Spleen (tissue), 11 donors: ENCODE results near the gene DDX51. TPM values are rescaled to one million over a fixed set of nuclear protein-coding genes. Genes with fewer than 3 reads are reported as not detected.
"Not testable (repeated sequence)": the region's sequence is repeated elsewhere in the genome, so short reads cannot be mapped to it uniquely, and the experiment has no call there.

ENCODE experiments used
- DNase-seq: peaks from one replicate; pipeline ENCODE4 v3.0.0-alpha.2; 2020
- H3K27ac ChIP-seq, 8 donors: fragments of 200-600 bp; sonication (generic) in 7 of 8; 1 replicate in 4 of 8; 2 replicates in 4 of 8; pipeline versions ENCODE4 v1.5.0 to v1.8.0; 2016 to 2021; ENCODE audit warnings: inconsistent platforms in 4 of 8, mild to moderate bottlenecking in 4 of 8, moderate library complexity in 1 of 8
- H3K27me3 ChIP-seq, 7 donors: fragments of 200-600 bp; sonication (generic) in 6 of 7; replicated peaks in 1 of 7; 1 replicate in 4 of 7; 2 replicates in 3 of 7; pipeline versions ENCODE4 v1.5.0 to v1.8.0; 2016 to 2021; ENCODE audit warnings: inconsistent platforms in 3 of 7, mild to moderate bottlenecking in 1 of 7
- H3K36me3 ChIP-seq, 6 donors: fragments of 200-600 bp; sonication (generic) in 5 of 6; 1 replicate in 4 of 6; 2 replicates in 2 of 6; pipeline versions ENCODE4 v1.5.0 to v1.8.0; 2016 to 2021; ENCODE audit warnings: inconsistent platforms in 2 of 6
- H3K4me1 ChIP-seq, 6 donors: fragments of 200-600 bp; sonication (generic) in 5 of 6; 1 replicate in 3 of 6; 2 replicates in 3 of 6; pipeline versions ENCODE4 v1.5.0 to v1.8.0; 2016 to 2021; ENCODE audit warnings: inconsistent platforms in 3 of 6
- H3K4me3 ChIP-seq, 8 donors: fragments of 200-600 bp; sonication (generic) in 7 of 8; 1 replicate in 4 of 8; 2 replicates in 4 of 8; pipeline versions ENCODE4 v1.5.0 to v1.8.0; 2016 to 2021; ENCODE audit warnings: inconsistent platforms in 4 of 8, mild to moderate bottlenecking in 4 of 8, moderate library complexity in 2 of 8
- H3K9me3 ChIP-seq, 8 donors: fragments of 200-600 bp; sonication (generic) in 7 of 8; 1 replicate in 4 of 8; 2 replicates in 4 of 8; pipeline versions ENCODE4 v1.5.0 to v1.8.0; 2016 to 2021; ENCODE audit warnings: inconsistent platforms in 4 of 8
- POLR2A ChIP-seq, 3 donors: fragments of 450-650 bp; IDR thresholded peaks; one replicate each; pipeline ENCODE4 v1.5.1; 2017; ENCODE audit warnings: antibody characterized with exemption in 3 of 3, mild to moderate bottlenecking in 1 of 3
- POLR2AphosphoS5 ChIP-seq, 3 donors: sonication (generic); formaldehyde crosslinking; IDR thresholded peaks; one replicate each; pipeline ENCODE4 v1.5.1; 2017; ENCODE audit warnings: antibody characterized with exemption in 3 of 3
- WGBS, 5 donors: extraction: QIAGEN DNeasy Blood & Tissue Kit in 3 of 5; methylation state at CpG; one replicate each; pipeline versions ENCODE4 v1.1.5 to v1.1.7; 2013 to 2018; 5-methylcytosine and 5-hydroxymethylcytosine counted together
- intact Hi-C: fragments of 100-400 bp; cut with DNase I; formaldehyde crosslinking; loops from one replicate; pipeline ENCODE4 v1.15.0; 2023; ENCODE audit warnings: low total_unique reads
- polyA plus RNA-seq, 3 donors: library from polyadenylated mRNA; stranded (reverse); fragments of 200-250 nt; gene quantifications; one replicate each; pipeline ENCODE4 v1.2.1, GENCODE V29; 2013
- total RNA-seq, 7 donors: library from RNA; depleted of rRNA in 3 of 7; stranded (reverse); fragments of >200 nt in 3 of 7; fragmentation: NEBNext Ultra II Directional in 4 of 7; extraction: Animal tissue kit (Norgen Biotek cat#: 25700) in 4 of 7; gene quantifications; one replicate each; pipeline versions ENCODE4 v1.1.0 to v1.2.1, GENCODE V29; 2016 to 2021
- TF ChIP-seq, protein P1 (sequence below), 11 experiments: fragments of 200-600 bp in 7 of 11; fragments of 450-650 bp in 4 of 11; sonication (generic) in 4 of 11; IDR thresholded peaks in 8 of 11; conservative IDR thresholded peaks in 3 of 11; 1 replicate in 7 of 11; 2 replicates in 4 of 11; pipeline versions ENCODE4 v1.4.0 to v1.8.0; 2016 to 2021; ENCODE audit warnings: antibody characterized with exemption in 11 of 11, inconsistent platforms in 4 of 11, mild to moderate bottlenecking in 1 of 11
- donor health status: healthy with polysubstance abuse.
- donor health status: DM: no; HTN: no; CAD: no; lungs with moderate emphysema.
- donor health status: DM: no; HTN: no; CAD: no.
- donor health status: Bipolar disorder and iron deficiency.
- donor health status: healthy.
- donor health status: DM: no; HTN: no; CAD: no.
- donor health status: DM: yes; HTN: yes; CAD: no.

DDX51 gene
- total and polyA plus RNA-seq, 10 donors: 16.9 to 36.0 (median 19.5) TPM

DNA sequence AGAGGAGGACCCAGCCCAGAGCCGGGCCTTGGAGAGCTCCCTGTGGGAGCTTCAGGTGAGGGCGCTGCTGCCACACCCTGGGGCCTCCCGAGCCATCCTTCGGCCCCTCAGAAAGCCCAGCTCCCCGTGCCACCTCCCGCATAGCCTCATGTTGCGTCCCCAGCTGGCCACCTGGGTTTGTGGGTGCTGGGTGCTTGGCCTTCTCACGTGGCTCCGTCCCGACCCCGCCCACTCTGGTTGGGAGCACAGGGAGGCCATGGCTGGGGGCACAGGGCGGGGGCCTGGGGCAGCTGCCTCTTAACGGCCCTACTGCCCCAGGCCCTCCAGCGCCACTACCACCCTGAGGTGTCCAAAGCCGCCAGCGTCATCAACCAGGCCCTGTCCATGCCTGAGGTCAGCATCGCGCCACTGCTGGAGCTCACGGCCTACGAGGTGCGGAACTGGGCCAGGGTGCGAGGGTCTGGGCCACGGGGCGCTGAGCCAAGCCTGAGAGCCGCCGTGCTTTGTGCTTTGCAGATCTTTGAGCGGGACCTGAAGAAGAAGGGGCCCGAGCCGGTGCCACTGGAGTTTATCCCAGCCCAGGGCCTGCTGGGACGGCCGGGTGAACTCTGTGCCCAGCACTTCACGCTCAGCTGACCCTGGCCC is 7.8 kb upstream of the DDX51 start:
- DNase-seq: peak; percentile 73
- H3K9me3 ChIP-seq: no peaks in the 10 kb centered on the region
- H3K36me3 ChIP-seq: peaks cover 0 to 43% (median 33%) of the 10 kb centered on the region in 6 donors
- peaks cover 7 to 30% (median 13%) of the 10 kb centered on the region in 6 donors for H3K4me1 ChIP-seq
- intact Hi-C loops: loop anchor here (10.0 kb wide), 2 partner anchors 263 to 463 kb away; partner anchors contain the start of genes LRCOL1 and P2RX2
- no peak overlapping the region for H3K4me3 ChIP-seq
- no peak overlapping the region for H3K27ac ChIP-seq
- TF ChIP-seq, protein P1, sequence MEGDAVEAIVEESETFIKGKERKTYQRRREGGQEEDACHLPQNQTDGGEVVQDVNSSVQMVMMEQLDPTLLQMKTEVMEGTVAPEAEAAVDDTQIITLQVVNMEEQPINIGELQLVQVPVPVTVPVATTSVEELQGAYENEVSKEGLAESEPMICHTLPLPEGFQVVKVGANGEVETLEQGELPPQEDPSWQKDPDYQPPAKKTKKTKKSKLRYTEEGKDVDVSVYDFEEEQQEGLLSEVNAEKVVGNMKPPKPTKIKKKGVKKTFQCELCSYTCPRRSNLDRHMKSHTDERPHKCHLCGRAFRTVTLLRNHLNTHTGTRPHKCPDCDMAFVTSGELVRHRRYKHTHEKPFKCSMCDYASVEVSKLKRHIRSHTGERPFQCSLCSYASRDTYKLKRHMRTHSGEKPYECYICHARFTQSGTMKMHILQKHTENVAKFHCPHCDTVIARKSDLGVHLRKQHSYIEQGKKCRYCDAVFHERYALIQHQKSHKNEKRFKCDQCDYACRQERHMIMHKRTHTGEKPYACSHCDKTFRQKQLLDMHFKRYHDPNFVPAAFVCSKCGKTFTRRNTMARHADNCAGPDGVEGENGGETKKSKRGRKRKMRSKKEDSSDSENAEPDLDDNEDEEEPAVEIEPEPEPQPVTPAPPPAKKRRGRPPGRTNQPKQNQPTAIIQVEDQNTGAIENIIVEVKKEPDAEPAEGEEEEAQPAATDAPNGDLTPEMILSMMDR (IDR thresholded peaks at IDR 0.05 in 8 of 11, conservative IDR thresholded peaks at IDR 0.05 in 3 of 11): no peak
- TF ChIP-seq POLR2AphosphoS5 (IDR thresholded peaks at IDR 0.05) (no peak), POLR2A (IDR thresholded peaks at IDR 0.05) (no peak)
- H3K27me3 ChIP-seq: no peaks in the 10 kb centered on the region
- 92 to 100% (median 95%) methylated on average over 4 to 32 of the region's 32 CpGs for WGBS, 5 donors

DNA sequence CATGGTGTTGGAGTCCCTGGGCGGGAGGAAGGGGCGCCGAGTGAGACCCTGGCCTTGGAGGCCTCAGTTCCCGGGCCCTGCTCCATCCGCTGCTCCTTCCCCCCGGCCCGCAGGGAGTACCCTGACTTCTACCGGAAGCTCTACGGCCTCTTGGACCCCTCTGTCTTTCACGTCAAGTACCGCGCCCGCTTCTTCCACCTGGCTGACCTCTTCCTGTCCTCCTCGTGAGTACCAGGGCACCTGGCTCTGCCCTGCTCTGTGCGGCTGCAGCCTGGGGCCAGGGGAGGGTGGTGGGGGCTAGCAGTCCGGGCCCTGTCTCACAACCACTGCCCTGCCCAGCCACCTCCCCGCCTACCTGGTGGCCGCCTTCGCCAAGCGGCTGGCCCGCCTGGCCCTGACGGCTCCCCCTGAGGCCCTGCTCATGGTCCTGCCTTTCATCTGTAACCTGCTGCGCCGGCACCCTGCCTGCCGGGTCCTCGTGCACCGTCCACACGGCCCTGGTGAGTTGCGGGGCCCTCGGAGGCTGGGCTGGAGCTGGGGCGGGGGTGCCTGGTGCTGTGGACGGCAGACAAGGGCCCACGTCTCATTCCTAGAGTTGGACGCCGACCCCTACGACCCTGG is 7.1 kb upstream of the DDX51 start:
- Histone ChIP-seq H3K27ac (no peak overlapping the region), H3K4me1 (peaks cover 7 to 35% (median 13%) of the 10 kb centered on the region in 6 donors), H3K27me3 (no peaks in the 10 kb centered on the region), H3K4me3 (no peak overlapping the region), H3K36me3 (peaks cover 0 to 49% (median 34%) of the 10 kb centered on the region in 6 donors), H3K9me3 (no peaks in the 10 kb centered on the region)
- WGBS, 5 donors: 93 to 97% (median 95%) methylated on average over 28 to 36 of the region's 36 CpGs
- TF ChIP-seq POLR2A (IDR thresholded peaks at IDR 0.05) (no peak), POLR2AphosphoS5 (IDR thresholded peaks at IDR 0.05) (no peak)
- TF ChIP-seq, protein P1 (IDR thresholded peaks at IDR 0.05 in 8 of 11, conservative IDR thresholded peaks at IDR 0.05 in 3 of 11): no peak
- no peak for DNase-seq
- intact Hi-C loops: loop anchor here (10.0 kb wide), 2 partner anchors 264 to 464 kb away; partner anchors contain the start of genes LRCOL1 and P2RX2

DNA sequence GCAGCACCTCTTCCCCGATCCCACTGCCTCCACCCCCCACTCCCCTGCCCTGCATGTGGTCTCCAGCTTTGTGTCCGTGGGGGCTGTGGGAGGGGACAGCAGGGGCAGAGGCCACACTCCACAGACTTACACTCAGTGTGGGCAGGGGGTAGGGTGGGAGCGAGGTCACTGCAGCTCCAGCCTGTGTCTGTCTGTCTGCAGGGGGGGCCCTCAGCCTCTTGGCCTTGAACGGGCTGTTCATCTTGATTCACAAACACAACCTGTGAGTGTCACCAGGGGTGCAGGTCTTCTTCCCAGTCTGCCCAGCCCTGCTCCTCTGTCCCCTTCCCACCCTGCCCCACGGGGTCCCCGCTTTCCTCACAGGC is 6.6 kb upstream of the DDX51 start:
- H3K36me3 ChIP-seq: peaks cover 0 to 53% (median 34%) of the 10 kb centered on the region in 6 donors
- H3K4me1 ChIP-seq: peaks cover 8 to 40% (median 16%) of the 10 kb centered on the region in 6 donors
- no peaks in the 10 kb centered on the region for H3K9me3 ChIP-seq
- intact Hi-C loops: loop anchor here (10.0 kb wide), 2 partner anchors 264 to 464 kb away; partner anchors contain the start of genes LRCOL1 and P2RX2
- TF ChIP-seq POLR2AphosphoS5 (IDR thresholded peaks at IDR 0.05) (no peak), POLR2A (IDR thresholded peaks at IDR 0.05) (no peak)
- TF ChIP-seq, protein P1 (IDR thresholded peaks at IDR 0.05 in 8 of 11, conservative IDR thresholded peaks at IDR 0.05 in 3 of 11): no peak
- no peak overlapping the region for H3K27ac ChIP-seq
- 89 to 97% (median 92%) methylated on average over 3 to 6 of the region's 6 CpGs for WGBS, 5 donors
- DNase-seq: peak; percentile 64
- H3K4me3 ChIP-seq: no peak overlapping the region
- H3K27me3 ChIP-seq: no peaks in the 10 kb centered on the region

DNA sequence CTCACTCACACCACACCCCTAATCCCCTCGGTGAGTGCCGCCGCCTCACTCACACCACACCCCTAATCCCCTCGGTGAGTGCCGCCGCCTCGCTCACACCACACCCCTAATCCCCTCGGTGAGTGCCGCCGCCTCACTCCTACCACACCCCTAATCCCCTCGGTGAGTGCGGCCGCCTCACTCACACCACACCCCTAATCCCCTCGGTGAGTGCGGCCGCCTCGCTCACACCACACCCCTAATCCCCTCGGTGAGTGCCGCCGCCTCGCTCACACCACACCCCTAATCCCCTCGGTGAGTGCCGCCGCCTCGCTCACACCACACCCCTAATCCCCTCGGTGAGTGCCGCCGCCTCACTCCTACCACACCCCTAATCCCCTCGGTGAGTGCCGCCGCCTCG is 5.4 kb upstream of the DDX51 start:
- 91 to 100% (median 92%) methylated on average over 3 to 28 of the region's 32 CpGs for WGBS, 5 donors
- H3K4me3 ChIP-seq, H3K27me3 ChIP-seq, H3K27ac ChIP-seq, intact Hi-C loops, H3K9me3 ChIP-seq: not testable (repeated sequence)
- Histone ChIP-seq H3K36me3 (peaks cover 0 to 53% (median 34%) of the 10 kb centered on the region in 6 donors), H3K4me1 (peaks cover 18 to 48% (median 24%) of the 10 kb centered on the region in 6 donors)
- peak; percentile 20 for DNase-seq
